ENCODE data around the gene ATF7.
"Not testable (repeated sequence)": the region's sequence is repeated elsewhere in the genome, so short reads cannot be mapped to it uniquely, and the experiment has no call there.

ATF7 gene

GRCh38 chr12:53564941-53565340 lies 61.2 kb downstream of the ATF7 start:
- DNase-seq (ENCODE audit: low spot score) = no peak

DNA sequence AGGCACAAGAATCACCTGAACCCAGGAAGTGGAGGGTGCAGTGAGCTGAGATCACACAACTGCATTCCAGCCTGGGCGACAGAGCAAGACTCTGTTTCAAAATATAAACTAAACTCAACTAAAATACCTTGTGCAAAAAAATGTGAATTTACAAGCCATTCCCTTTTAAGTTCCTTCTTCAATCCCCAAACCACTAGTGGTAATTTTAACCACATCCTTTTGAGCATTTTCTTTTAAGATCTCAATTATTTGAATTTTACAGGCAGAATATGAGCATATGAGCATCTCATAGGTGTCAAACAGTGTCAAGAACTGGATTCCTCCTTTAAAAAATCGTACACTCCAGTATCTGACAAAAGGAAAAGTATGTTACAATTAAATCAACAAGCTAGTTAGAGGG lies 61.9 kb downstream of the ATF7 start:
- peak; percentile 11 for DNase-seq (ENCODE audit: low spot score)

DNA sequence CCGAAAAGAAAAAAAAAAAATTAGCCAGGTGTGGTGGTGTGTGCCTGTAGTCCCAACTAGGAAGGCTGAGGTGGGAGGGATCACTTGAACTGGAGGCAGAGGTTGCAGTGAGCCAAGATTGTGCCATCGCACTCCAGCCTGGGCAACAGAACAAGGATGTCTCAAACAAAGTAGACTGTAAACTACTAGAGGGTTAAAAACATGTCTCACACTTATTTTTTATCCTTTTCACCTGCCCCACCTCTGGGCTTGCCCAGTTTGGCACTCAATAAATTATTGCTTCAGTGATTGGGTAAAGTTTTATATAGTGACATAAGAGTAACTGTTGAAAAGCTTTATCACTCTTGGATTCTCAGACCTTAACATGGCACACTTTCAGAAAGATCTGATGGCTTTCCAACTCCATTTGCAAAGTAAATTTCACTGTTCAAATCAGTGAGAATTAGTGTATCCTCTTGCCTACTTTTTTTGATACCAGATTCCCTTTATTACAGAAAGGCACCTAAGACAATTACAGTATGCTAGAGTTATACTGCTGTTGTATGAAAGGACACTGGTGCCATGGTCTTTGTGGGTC lies 62.6 kb downstream of the ATF7 start:
- DNase-seq (ENCODE audit: low spot score) = no peak

DNA sequence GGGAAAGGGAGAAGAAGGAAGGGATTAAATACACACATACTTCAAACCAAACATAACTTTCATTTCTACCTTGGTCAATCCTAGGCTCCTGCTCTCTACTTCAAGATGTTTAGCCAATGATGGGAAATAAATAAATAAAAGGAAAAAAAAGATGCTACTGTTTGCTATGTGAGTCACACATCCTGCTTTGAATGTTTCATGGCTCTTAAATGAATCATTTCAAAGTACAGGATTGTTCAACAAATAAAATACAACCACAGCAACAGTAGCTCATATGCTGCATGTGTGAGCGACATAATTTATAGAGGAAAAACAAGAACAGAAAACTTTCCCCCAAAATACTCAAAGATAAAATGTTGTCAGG lies 64.6 kb downstream of the ATF7 start:
- DNase-seq (ENCODE audit: low spot score) = no peak

DNA sequence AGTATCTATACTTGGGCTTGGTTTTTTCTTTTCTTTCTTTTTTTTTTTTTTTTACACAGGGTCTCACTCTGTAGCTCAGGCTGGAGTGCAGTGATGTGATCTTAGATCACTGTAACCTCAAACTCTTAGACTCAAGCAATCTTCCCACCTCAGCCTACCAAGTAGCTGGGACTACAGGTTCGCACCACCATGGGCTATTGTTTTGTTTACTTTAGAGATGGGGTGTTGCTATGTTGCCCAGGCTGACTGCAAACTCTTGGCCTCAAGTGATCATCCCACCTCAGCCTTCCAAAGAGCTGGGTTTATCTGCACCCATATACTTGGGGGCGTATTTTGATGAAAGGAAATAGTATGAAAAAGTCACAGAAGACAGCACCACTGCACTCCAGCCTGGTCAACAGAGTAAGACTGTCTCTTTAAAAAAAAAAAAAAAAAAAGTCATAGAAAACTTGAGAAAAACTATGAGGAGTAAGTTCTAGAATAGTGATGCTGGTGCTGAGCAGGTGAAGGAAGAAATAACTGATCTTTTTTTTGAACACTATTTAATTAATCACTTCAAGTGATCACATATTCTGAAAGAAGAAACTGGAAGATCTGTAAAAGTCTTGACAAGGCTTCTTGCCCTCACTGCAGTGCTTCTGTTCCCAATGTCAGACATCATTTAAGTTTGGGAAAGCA lies 65.1 kb downstream of the ATF7 start:
- DNase-seq (ENCODE audit: low spot score) = no peak

GRCh38 chr12:53560351-53560750 lies 65.8 kb downstream of the ATF7 start:
- DNase-seq (ENCODE audit: low spot score) = no peak

DNA sequence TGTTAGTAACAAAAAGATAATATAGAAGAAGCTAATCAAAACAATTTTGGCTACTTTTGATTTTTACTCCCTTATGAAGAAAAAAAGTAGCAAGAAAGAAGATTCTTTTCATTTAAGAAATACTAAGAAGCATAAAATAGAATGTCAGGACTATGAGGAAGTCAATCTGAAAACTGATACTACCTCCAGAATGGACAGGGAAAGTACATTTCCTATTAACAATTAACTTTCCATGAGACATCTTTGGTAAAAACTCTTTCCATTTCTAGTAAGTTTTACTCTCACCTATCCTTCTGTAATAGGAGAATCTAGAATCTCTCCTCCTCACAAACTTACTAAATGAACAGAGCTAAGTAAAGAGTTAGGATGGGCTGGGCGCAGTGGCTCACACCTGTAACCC lies 67.6 kb downstream of the ATF7 start:
- no peak for DNase-seq (ENCODE audit: low spot score)

DNA sequence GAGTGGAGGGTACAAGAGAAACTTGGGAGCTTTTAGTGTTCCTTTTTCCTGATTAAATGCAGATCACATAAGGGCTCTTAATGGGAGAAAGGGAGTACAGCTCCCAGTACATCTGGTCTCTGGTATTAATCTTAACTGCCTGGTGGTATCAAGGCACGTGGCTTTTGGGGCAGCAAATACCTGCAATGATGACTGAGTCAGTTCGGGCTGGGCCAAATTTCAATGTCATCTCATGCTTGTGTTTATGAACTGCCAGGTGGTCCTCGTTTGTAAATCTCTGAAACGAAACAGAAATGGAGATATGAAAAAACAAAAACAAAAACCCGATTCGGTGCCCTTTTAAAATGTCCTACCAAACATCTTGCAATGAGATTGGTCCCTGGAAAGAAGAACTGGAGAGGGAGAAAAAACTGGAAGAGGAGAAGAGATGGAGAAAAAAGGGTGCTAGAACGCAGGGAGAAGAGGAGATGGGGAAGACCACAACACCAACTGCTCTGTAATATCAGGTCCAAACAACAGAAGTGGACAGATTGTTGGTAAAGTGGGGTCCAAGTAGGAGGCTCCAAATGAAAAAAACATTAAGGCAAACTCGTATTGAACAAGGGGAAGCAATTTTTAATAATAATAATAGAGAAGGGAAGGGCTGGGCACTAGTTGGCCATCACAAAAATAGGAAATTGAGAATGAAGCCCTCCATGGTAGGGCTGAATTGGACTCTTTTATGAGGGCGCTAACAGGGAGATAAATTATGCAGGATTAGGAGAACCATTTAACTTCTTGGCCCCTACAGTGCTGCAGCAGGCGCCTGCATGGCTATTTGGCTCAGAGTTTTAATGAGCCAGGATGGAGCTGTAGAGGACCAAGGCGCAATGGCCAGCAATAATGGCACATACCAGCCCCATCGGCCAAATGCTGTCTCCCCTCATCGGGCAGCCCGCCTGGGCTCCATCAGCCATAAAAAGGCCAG lies 73.5 kb downstream of the ATF7 start:
- DNase-seq (ENCODE audit: low spot score) = no peak

GRCh38 chr12:53551889-53552291 lies 74.3 kb downstream of the ATF7 start:
- no peak for DNase-seq (ENCODE audit: low spot score)

GRCh38 chr12:53550595-53550994 lies 75.6 kb downstream of the ATF7 start:
- no peak for DNase-seq (ENCODE audit: low spot score)

- not testable (repeated sequence) for DNase-seq (ENCODE audit: low spot score)
Measured at GRCh38 chr12:53550131-53550530, 76.1 kb downstream of the ATF7 start.

GRCh38 chr12:53548354-53548753 lies 77.8 kb downstream of the ATF7 start:
- DNase-seq (ENCODE audit: low spot score) = not testable (repeated sequence)

- peak; percentile 56 for DNase-seq (ENCODE audit: low spot score)
Measured at GRCh38 chr12:53543539-53543938, 82.6 kb downstream of the ATF7 start.

- no peak for DNase-seq (ENCODE audit: low spot score)
Measured at GRCh38 chr12:53539526-53539925, 86.7 kb downstream of the ATF7 start.

- no peak for DNase-seq (ENCODE audit: low spot score)
Measured at GRCh38 chr12:53538209-53538689, 87.9 kb downstream of the ATF7 start.

- DNase-seq (ENCODE audit: low spot score) = no peak
Measured at GRCh38 chr12:53536962-53537361, 89.2 kb downstream of the ATF7 start.

DNA sequence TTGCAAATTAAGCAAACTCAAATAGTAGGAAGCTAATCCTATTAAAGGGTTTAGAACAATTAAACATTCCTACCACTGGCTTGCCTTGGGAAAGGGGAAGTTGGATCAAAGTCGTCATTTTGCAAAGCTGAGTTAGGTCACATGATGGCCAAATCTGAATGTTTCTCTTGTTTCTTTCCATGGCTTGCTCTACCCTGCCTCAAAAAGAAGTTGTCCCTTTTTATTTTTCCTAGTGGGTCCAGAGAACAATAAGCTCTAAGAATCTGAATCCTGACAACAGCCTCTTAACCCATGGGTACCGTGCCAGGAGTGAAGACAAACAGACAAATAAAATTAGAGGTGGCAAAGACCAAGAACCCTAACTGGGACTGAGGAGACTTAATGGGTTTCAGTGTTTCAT lies 92.7 kb downstream of the ATF7 start:
- no peak for DNase-seq (ENCODE audit: low spot score)

GRCh38 chr12:53532524-53533445 lies 93.4 kb downstream of the ATF7 start:
- DNase-seq (ENCODE audit: low spot score) = no peak

- no peak for DNase-seq (ENCODE audit: low spot score)
Measured at GRCh38 chr12:53532021-53532420, 94.2 kb downstream of the ATF7 start.

DNA sequence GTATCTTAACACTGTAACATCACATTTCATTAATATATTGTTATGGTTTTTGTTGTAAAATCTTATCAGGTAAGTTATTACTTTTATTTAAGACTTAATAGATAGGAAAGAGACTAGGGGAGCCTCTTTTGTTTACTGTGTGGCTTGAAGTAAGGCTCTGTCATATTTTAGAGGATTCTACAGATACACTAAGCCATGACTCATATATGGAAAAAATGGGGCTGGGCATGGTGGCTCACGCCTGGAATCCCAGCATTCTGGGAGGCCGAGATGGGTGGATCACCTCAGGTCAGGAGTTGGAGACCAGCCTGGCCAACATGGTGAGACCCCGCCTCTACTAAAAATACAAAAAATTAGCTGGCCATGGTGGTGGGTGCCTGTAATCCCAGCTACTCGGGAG lies 95.3 kb downstream of the ATF7 start:
- DNase-seq (ENCODE audit: low spot score) = no peak

- no peak for DNase-seq (ENCODE audit: low spot score)
Measured at GRCh38 chr12:53530061-53530460, 96.1 kb downstream of the ATF7 start.

- no peak for DNase-seq (ENCODE audit: low spot score)
Measured at GRCh38 chr12:53524476-53524875, 101.7 kb downstream of the ATF7 start.
